ENCODE data around the gene H2BK1. TPM values are rescaled to one million over a fixed set of nuclear protein-coding genes. Genes with fewer than 3 reads are reported as not detected.

H2BK1 gene
- total RNA-seq, 4 donors from 2014 or later, result not detected

- no CpG with 5 or more reads among the region's 12 CpGs for WGBS, 2 donors
- Histone ChIP-seq H3K36me3 (no peaks in the 10 kb centered on the region), H3K9me3 (no peaks in the 10 kb centered on the region), H3K4me1 (no peaks in the 10 kb centered on the region), H3K27me3 (peaks cover 0 to 33% (median 0%) of the 10 kb centered on the region in 4 donors), H3K27ac (no peak overlapping the region), H3K4me3 (no peak overlapping the region)
- intact Hi-C loops (cut with DNase I), result no loop called here
- TF ChIP-seq POLR2A (IDR thresholded peaks at IDR 0.05) (no peak), CTCF (IDR thresholded peaks at IDR 0.05) (no peak)
- no peak for DNase-seq
Observed at GRCh38 chr7:151191544-151191943, 18.7 kb downstream of the H2BK1 start.

- DNase-seq, result no peak
- TF ChIP-seq CTCF (IDR thresholded peaks at IDR 0.05), result no peak
- TF ChIP-seq POLR2A (IDR thresholded peaks at IDR 0.05), result no peak
- intact Hi-C loops (cut with DNase I), result no loop called here
- Histone ChIP-seq H3K27ac (no peak overlapping the region), H3K36me3 (no peaks in the 10 kb centered on the region), H3K4me1 (no peaks in the 10 kb centered on the region), H3K27me3 (peaks cover 0 to 20% (median 0%) of the 10 kb centered on the region in 4 donors), H3K9me3 (no peaks in the 10 kb centered on the region), H3K4me3 (no peak overlapping the region)
- WGBS, 2 donors, result 57 to 70% methylated on average over 4 of the region's 4 CpGs
Observed at GRCh38 chr7:151189038-151189437, 21.2 kb downstream of the H2BK1 start.

DNA sequence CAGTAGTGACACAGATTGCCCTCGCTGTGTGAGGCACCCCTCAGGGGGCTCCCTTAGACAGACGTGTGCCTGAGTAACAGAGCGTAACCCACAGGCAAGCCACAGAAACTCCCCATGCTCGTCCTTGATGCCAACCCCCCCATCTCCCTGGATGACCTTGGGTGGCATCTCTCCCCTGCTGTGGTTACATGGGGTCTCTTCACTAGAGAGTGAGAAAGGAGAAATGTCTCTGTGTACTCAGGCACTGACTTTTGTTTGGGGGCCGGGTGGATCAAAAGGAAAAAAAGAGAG, 22.1 kb downstream of the H2BK1 start:
- Histone ChIP-seq H3K27me3 (peaks cover 0 to 17% (median 0%) of the 10 kb centered on the region in 4 donors), H3K4me1 (no peaks in the 10 kb centered on the region), H3K4me3 (no peak overlapping the region), H3K9me3 (no peaks in the 10 kb centered on the region), H3K27ac (no peak overlapping the region), H3K36me3 (no peaks in the 10 kb centered on the region)
- intact Hi-C loops (cut with DNase I), result no loop called here
- no peak for DNase-seq
- TF ChIP-seq CTCF (IDR thresholded peaks at IDR 0.05), result no peak
- TF ChIP-seq POLR2A (IDR thresholded peaks at IDR 0.05), result no peak
- 36 to 54% methylated on average over 1 to 3 of the region's 5 CpGs for WGBS, 2 donors

DNA sequence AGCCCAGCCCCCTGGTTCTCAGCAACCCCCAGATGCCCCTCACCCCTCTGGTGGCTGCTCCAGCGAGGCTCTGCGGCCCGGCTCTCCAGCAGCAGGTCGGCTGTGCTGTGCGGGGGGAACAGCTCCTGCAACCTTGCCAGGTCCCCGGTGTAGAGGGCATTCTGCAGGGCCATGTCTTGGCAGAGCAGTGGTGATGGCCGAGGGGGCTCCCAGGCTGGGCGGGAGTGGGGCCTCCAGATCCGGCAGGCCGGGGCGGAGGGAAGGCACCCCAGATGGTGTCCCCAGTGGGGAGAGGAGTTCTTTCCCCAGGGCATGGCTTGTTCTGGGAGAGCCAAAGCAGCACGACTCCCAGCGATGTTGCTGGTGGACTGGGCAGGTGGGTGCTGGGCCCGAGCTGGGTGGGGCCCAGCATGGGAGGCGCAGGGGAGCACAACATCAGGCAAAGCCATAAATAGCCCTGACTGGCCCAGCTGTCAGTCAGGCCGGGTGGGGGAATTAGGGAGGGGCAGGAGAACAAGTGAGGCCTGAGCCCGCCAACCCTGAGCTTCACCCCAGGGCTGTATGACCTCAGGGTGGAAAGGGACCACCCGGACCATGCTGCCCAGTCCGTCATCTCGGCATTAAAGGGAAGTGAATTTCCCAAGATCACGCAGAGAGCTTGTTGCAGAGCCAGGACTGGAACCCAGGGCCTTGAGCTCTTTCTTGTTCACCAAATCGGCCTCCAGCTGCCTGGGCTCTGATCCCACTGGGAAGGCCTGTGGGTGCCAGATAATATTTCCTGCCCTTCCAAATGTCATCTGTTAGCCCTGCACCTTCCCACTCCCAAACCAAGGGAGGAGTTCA, 22.7 kb downstream of the H2BK1 start:
- DNase-seq, result no peak
- intact Hi-C loops (cut with DNase I), result no loop called here
- H3K27ac ChIP-seq, result no peak overlapping the region
- H3K27me3 ChIP-seq, result peaks cover 0 to 14% (median 0%) of the 10 kb centered on the region in 4 donors
- no peaks in the 10 kb centered on the region for H3K4me1 ChIP-seq
- no peaks in the 10 kb centered on the region for H3K36me3 ChIP-seq
- WGBS, 2 donors, result 50 to 70% methylated on average over 7 to 10 of the region's 22 CpGs
- H3K9me3 ChIP-seq, result no peaks in the 10 kb centered on the region
- no peak overlapping the region for H3K4me3 ChIP-seq
- no peak for TF ChIP-seq POLR2A (IDR thresholded peaks at IDR 0.05)
- no peak for TF ChIP-seq CTCF (IDR thresholded peaks at IDR 0.05)

DNA sequence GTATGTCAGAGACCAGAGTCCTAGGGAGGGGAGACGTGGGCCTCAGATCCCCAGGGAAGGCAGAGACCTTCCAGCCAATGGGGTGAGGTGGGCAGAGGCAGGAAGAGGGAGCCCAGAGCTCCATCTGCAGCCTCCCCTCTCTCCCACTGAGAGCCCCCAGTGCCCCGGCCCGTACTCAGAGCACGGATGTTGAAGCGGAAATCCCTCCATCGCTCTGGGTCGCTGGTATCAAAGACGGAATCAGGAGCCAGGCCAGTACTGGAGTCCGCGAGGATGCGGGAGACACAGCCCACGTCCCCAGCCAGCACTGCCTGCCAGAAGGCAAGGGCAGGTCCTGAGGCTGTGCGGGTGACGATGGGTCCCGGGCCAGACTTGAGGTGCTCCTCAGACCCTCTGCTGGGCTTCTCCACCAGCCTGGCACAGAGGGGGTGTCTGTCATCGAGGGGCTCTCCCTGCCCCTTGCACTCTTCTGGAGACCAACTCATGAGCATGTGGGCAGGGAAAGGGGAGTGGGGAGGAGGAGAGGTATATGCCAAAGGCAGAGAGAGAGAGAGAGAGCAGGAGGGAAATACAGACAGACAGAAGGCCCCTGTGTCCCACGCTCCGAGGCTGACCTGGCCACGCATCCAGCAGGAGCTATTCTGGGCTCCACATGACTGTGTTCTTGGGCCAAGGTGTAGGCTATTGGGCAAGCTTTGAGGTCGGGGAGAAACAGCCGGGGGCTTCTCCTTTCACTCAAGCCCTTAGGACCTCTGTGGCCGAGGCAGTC, 23.5 kb downstream of the H2BK1 start, which contains the start of gene ASB10:
Gene ASB10, minus strand, starts transcription at position 611 of the 769 bp plus-strand sequence. Its CDS starts 120 bp downstream, at position 491.
- H3K4me3 ChIP-seq, result no peak within 1 kb of the TSS
- intact Hi-C loops (cut with DNase I), result no loop called here
- TF ChIP-seq CTCF (IDR thresholded peaks at IDR 0.05) (no peak), POLR2A (IDR thresholded peaks at IDR 0.05) (no peak)
- DNase-seq, result no peak
- H3K27me3 ChIP-seq, result peaks cover 0 to 16% (median 0%) of the 10 kb centered on the region in 4 donors
- no peak within 1 kb of the TSS for H3K27ac ChIP-seq
- no peaks in the 10 kb centered on the region for H3K4me1 ChIP-seq
- H3K9me3 ChIP-seq, result no peaks in the 10 kb centered on the region
- whole genome bisulfite sequencing, 2 donors, result 74 to 82% methylated on average over 3 to 13 of the region's 22 CpGs
- no peaks in the 10 kb centered on the region for H3K36me3 ChIP-seq
